ENCODE data around the gene MT1G. TPM values are rescaled to one million over a fixed set of nuclear protein-coding genes. Genes with fewer than 3 reads are reported as not detected.

The MT1G gene
- total and polyA plus RNA-seq, 9 of the 15 experiments (the other 6 are each of a cell fraction or from before 2014, with no cell fraction given), result 0.28 to 1.7 (median 0.69) TPM; not detected in 4

GRCh38 chr16:56628486-56629350 is 39.1 kb downstream of the MT1G start:
- H3K27me3 ChIP-seq (ENCODE audit: control insufficient read depth in 2 of 2, insufficient read depth in 2 of 2, low read length in 2 of 2), result peaks cover 36 to 66% of the 10 kb centered on the region in 2 experiments; a peak in 4 of 5 replicates
- intact Hi-C loops (cut with micrococcal nuclease), result no loop called here
- CTCF ChIA-PET (ENCODE audit: low intra/inter-chr PET ratio), result no interaction called here

More at GRCh38 chr16:56628486-56629350, 39.1 kb downstream of the MT1G start:
- POLR2A ChIA-PET, result interaction anchor here (0.6 kb wide), 1 partner anchor 27 kb away, joined by 3 read pairs; no protein-coding TSS in a partner anchor
- FAIRE-seq, result peak; percentile 29
- in situ Hi-C loops (cut with MboI), result no loop called here
- Histone ChIP-seq H3K4me2 (ENCODE audit: insufficient read depth, low read length) (no peak overlapping the region), H3K36me3 (ENCODE audit: control insufficient read depth, insufficient read depth, low read length) (no peaks in the 10 kb centered on the region), H2AFZ (ENCODE audit: low read depth, low read length) (no peak overlapping the region), H3K9me3 (replicated peaks; ENCODE audit: control insufficient read depth, insufficient read depth, low read depth, low read length) (no peaks in the 10 kb centered on the region), H3K4me3 (no peak overlapping the region), H3K27ac (ENCODE audit: extremely low read depth, low read depth, low read length) (no peak overlapping the region), H3K9me1 (ENCODE audit: control insufficient read depth, insufficient read depth, low read length) (no peaks in the 10 kb centered on the region), H3K9ac (ENCODE audit: insufficient read depth in 1 of 2, low read depth in 2 of 2, low read length in 2 of 2) (no peak overlapping the region), H4K20me1 (replicated peaks; ENCODE audit: control insufficient read depth, insufficient read depth, low read length) (0 out of 2 replicates have a peak, but pooled peaks cover 3% of the 10 kb centered on the region), H3K4me1 (replicated peaks in 1 of 2; ENCODE audit: control insufficient read depth in 2 of 2, insufficient read depth in 2 of 2, low read length in 2 of 2) (peaks cover 0 to 14% of the 10 kb centered on the region in 2 experiments; a peak in 2 of 5 replicates), H3K79me2 (ENCODE audit: control insufficient read depth, insufficient read depth, low read length) (no peaks in the 10 kb centered on the region)
- no peak for DNase-seq (ENCODE audit: extremely low read depth in 1 of 4, low spot score in 3 of 4)
- no TSS peak for BruUV-seq (replicated peaks)
- TF ChIP-seq NR4A1 (CRISPR knock-in tag; IDR thresholded peaks at IDR 0.05) (no peak), NR4A1 (tag; IDR thresholded peaks at IDR 0.05) (no peak), MLX (CRISPR knock-in tag; conservative IDR thresholded peaks at IDR 0.05) (no peak), U2AF1 (optimal IDR thresholded peaks at IDR 0.05; ENCODE audit: low read depth, low read length) (no peak), NFATC3 (IDR thresholded peaks at IDR 0.05) (no peak), NFIC (IDR thresholded peaks at IDR 0.05) (peak; percentile 64), RAD21 (CRISPR knock-in tag; conservative IDR thresholded peaks at IDR 0.05 in 1 of 2, IDR thresholded peaks at IDR 0.05 in 1 of 2) (peak in 1 of 2 experiments; percentile 10; a peak in 2 of 4 replicates)
- WGBS (ENCODE audit: insufficient coverage, low coverage, missing lambda C conversion rate), result 3% methylated on average over 9 of the region's 9 CpGs
- peak; percentile 36; the same call in 1 of the 3 replicates for ATAC-seq

All from K562 (cell line).